Effector CD4-positive, alpha-beta T cell (primary cell): ENCODE measurements around the gene UBE3C.
A peak's percentile ranks its signal among the peaks of the same experiment; 100 is the strongest.
"Not testable (repeated sequence)": the region's sequence is repeated elsewhere in the genome, so short reads cannot be mapped to it uniquely, and the experiment has no call there.

Experiments used
- DNase-seq: peaks from one replicate; pipeline ENCODE4 v3.0.0-alpha.2; 2020

The UBE3C gene

GRCh38 chr7:157239571-157240270, 101.0 kb downstream of the UBE3C start:
- DNase-seq = no peak

GRCh38 chr7:157241631-157242030, 102.9 kb downstream of the UBE3C start:
- no peak for DNase-seq

GRCh38 chr7:157244516-157245294, 106.0 kb downstream of the UBE3C start:
- DNase-seq = no peak

GRCh38 chr7:157246052-157246451, 107.3 kb downstream of the UBE3C start:
- DNase-seq = no peak

- DNase-seq = no peak
Observed at GRCh38 chr7:157248659-157249058, 109.9 kb downstream of the UBE3C start.

GRCh38 chr7:157250605-157251228, 112.0 kb downstream of the UBE3C start:
- peak; percentile 34 for DNase-seq

- DNase-seq = not testable (repeated sequence)
Observed at GRCh38 chr7:157251817-157252216, 113.1 kb downstream of the UBE3C start.

- no peak for DNase-seq
Observed at GRCh38 chr7:157253850-157254249, 115.1 kb downstream of the UBE3C start.

- DNase-seq = not testable (repeated sequence)
Observed at GRCh38 chr7:157254781-157255180, 116.1 kb downstream of the UBE3C start.

- no peak for DNase-seq
Observed at GRCh38 chr7:157255201-157255606, 116.5 kb downstream of the UBE3C start.

- DNase-seq = no peak
Observed at GRCh38 chr7:157263156-157263555, 124.4 kb downstream of the UBE3C start.

GRCh38 chr7:157265051-157265450, 126.3 kb downstream of the UBE3C start:
- DNase-seq = no peak

- no peak for DNase-seq
Observed at GRCh38 chr7:157266272-157266671, 127.5 kb downstream of the UBE3C start.

GRCh38 chr7:157267516-157267915, 128.8 kb downstream of the UBE3C start:
- no peak for DNase-seq

GRCh38 chr7:157267956-157268355, 129.2 kb downstream of the UBE3C start:
- DNase-seq = no peak

- no peak for DNase-seq
Observed at GRCh38 chr7:157268540-157268939, 129.8 kb downstream of the UBE3C start.

GRCh38 chr7:157269341-157270059, 130.8 kb downstream of the UBE3C start:
- DNase-seq = no peak

GRCh38 chr7:157270060-157270444, 131.3 kb downstream of the UBE3C start:
- DNase-seq = no peak

GRCh38 chr7:157271315-157271990, 132.7 kb downstream of the UBE3C start:
- no peak for DNase-seq

- no peak for DNase-seq
Observed at GRCh38 chr7:157271991-157272324, 133.2 kb downstream of the UBE3C start.

GRCh38 chr7:157272351-157273207, 133.9 kb downstream of the UBE3C start:
- DNase-seq = no peak
